ENCODE data around the gene ADORA2B. TPM values are rescaled to one million over a fixed set of nuclear protein-coding genes. Genes with fewer than 3 reads are reported as not detected.
A peak's percentile ranks its signal among the peaks of the same experiment; 100 is the strongest.
"Not testable (repeated sequence)": the region's sequence is repeated elsewhere in the genome, so short reads cannot be mapped to it uniquely, and the experiment has no call there.

The ADORA2B gene
- total RNA-seq, 2 experiments from 2014 or later, result 7.0 to 7.1 TPM

DNA sequence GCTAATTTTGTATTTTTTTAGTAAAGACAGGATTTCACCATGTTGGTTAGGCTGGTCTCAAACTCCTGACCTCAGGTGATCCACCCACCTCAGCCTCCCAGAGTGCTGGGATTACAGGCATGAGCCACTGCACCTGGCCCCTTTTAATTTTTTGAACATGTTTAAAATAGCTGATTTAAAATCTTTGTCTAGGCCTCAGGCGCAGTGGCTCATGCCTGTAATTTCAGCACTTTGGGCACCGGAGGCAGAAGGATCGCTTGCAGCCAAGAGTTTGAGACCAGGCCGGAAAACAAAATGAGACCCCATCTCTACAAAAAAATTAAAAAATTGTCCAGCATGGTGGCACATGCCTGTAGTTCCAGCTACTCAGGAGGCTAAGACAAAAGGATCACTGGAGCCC is 8.4 kb upstream of the ADORA2B start:
- H3K4me3 Mint-ChIP-seq, H3K27ac Mint-ChIP-seq, H3K9me3 Mint-ChIP-seq, H3K27me3 Mint-ChIP-seq, H3K4me1 Mint-ChIP-seq, DNase-seq, H3K36me3 Mint-ChIP-seq: not testable (repeated sequence)

- peaks cover 27% of the 10 kb centered on the region for H3K27me3 Mint-ChIP-seq
- H3K27ac Mint-ChIP-seq, result no peak overlapping the region
- DNase-seq, result no peak
- no peaks in the 10 kb centered on the region for H3K36me3 Mint-ChIP-seq
- H3K4me1 Mint-ChIP-seq, result peaks cover 13% of the 10 kb centered on the region
- H3K4me3 Mint-ChIP-seq, result no peak overlapping the region
- H3K9me3 Mint-ChIP-seq, result no peaks in the 10 kb centered on the region
Observed at GRCh38 chr17:15941781-15942180, 3.1 kb upstream of the ADORA2B start.

DNA sequence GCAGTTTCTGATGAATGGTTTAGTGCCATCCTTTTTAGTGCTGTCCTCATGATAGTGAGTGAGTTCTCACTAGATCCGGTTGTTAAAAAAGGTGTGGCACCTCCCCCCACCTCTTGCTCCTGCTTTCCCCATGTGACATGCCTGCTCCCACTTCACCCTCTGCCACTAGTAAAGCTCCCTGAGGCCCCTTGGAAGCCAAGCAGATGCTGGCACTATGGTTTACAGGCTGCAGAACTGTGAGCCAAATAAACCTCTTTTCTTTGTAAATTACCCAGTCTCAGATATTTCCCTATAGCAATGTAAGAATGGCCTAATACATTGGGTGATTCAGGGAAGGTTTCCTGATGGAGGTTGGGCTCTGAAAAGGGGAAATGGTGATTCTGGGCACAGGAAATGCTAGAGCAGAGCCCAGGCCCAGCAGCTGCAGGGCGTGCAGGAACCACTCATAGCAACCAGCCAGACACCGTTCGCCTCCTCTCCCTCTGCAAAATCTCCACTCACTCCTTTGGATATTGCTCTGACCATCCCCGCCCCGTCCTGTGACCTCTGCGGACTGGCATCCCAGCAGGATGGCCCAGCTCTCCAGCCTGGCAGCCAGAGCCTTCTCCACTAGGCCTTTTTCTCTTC is 2.6 kb upstream of the ADORA2B start:
- DNase-seq, result no peak
- H3K27me3 Mint-ChIP-seq, result peaks cover 27% of the 10 kb centered on the region
- H3K36me3 Mint-ChIP-seq, result no peaks in the 10 kb centered on the region
- peaks cover 17% of the 10 kb centered on the region for H3K4me1 Mint-ChIP-seq
- H3K4me3 Mint-ChIP-seq, result no peak overlapping the region
- no peaks in the 10 kb centered on the region for H3K9me3 Mint-ChIP-seq
- no peak overlapping the region for H3K27ac Mint-ChIP-seq

GRCh38 chr17:15943971-15944758 is 765 bp upstream of the ADORA2B start:
- Mint-ChIP-seq H3K4me3 (peak overlapping the region; percentile 76), H3K27me3 (peaks cover 27% of the 10 kb centered on the region), H3K36me3 (no peaks in the 10 kb centered on the region), H3K27ac (peak overlapping the region; percentile 10), H3K9me3 (no peaks in the 10 kb centered on the region), H3K4me1 (peaks cover 20% of the 10 kb centered on the region)
- DNase-seq, result no peak

- Mint-ChIP-seq H3K4me1 (peaks cover 20% of the 10 kb centered on the region), H3K27me3 (peaks cover 27% of the 10 kb centered on the region), H3K27ac (peak overlapping the region; percentile 4), H3K4me3 (peak overlapping the region; percentile 77), H3K36me3 (no peaks in the 10 kb centered on the region), H3K9me3 (no peaks in the 10 kb centered on the region)
- DNase-seq, result peak; percentile 44
Observed at GRCh38 chr17:15945527-15946191, 729 bp downstream of the ADORA2B start.

DNA sequence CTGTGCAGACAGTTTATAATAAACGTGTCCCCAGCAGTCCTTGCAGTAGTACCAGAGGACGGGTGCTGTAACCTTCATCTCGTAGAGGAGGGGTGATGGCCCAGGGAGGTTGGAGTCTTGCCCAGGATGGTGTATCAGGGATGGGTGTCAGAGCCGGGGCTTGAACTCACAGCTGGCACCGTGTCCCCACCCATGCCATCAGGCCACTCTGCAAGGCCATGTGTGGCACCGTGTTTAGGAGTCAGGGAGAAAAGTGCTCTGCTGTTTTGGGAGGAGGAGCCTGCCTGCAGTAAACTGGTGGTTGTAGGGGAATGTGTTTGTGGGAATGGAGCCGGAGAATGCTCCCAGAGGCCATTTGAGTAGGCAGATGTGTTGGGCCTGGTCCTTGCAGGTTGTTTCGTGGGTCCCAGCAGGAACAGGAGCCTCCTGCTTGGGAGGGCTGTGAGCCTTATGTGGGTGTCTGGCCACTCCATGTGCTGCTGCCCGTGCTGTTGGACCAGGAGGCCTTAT is 1.7 kb downstream of the ADORA2B start:
- peaks cover 20% of the 10 kb centered on the region for H3K4me1 Mint-ChIP-seq
- peaks cover 27% of the 10 kb centered on the region for H3K27me3 Mint-ChIP-seq
- H3K9me3 Mint-ChIP-seq, result no peaks in the 10 kb centered on the region
- H3K27ac Mint-ChIP-seq, result no peak overlapping the region
- no peaks in the 10 kb centered on the region for H3K36me3 Mint-ChIP-seq
- no peak for DNase-seq
- peak overlapping the region; percentile 77 for H3K4me3 Mint-ChIP-seq

- Mint-ChIP-seq H3K9me3 (no peaks in the 10 kb centered on the region), H3K4me1 (peaks cover 20% of the 10 kb centered on the region), H3K4me3 (no peak overlapping the region), H3K36me3 (no peaks in the 10 kb centered on the region), H3K27me3 (peaks cover 27% of the 10 kb centered on the region), H3K27ac (no peak overlapping the region)
- no peak for DNase-seq
Observed at GRCh38 chr17:15947271-15947670, 2.3 kb downstream of the ADORA2B start.

DNA sequence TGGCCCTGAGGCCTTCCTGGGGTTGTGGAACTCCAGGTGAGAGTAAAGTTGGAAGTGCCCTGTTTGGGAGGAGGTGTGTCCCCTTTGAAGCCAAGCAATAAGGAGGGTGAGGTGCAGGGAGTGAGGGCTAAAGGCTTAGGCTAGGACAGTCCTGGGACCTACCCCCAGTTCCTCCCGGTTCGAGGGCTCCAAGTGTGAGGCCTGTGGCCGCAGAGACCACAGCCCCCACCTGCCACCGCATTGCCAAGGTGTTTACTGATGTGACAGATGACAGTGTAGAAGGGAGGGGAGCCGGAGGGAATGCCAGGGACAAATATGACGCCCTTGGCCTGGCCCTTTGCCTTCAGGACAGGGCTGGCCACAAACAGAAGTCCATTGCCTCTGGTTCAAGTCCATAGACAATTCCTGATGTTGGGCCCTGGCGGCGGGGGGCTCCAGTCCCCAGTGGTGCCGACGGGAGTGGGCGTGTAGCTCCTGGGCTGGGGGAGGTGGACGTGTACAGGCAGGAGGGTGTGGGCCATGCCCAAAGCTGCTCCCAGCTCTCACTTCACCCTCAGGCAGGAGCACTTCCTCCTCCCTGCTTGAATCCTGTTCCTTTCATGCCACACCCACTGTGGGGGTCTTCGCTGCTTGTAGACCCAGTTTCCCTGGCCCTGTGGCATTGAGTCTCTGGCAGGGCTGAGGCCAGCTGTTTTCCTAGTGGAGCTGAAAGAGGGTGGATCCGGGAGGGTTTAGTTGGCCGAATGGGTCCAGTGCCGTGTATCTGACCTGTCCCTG is 3.2 kb downstream of the ADORA2B start:
- no peaks in the 10 kb centered on the region for H3K9me3 Mint-ChIP-seq
- H3K36me3 Mint-ChIP-seq, result no peaks in the 10 kb centered on the region
- H3K27ac Mint-ChIP-seq, result no peak overlapping the region
- no peak overlapping the region for H3K4me3 Mint-ChIP-seq
- H3K4me1 Mint-ChIP-seq, result peaks cover 20% of the 10 kb centered on the region
- DNase-seq, result no peak
- peaks cover 20% of the 10 kb centered on the region for H3K27me3 Mint-ChIP-seq

DNA sequence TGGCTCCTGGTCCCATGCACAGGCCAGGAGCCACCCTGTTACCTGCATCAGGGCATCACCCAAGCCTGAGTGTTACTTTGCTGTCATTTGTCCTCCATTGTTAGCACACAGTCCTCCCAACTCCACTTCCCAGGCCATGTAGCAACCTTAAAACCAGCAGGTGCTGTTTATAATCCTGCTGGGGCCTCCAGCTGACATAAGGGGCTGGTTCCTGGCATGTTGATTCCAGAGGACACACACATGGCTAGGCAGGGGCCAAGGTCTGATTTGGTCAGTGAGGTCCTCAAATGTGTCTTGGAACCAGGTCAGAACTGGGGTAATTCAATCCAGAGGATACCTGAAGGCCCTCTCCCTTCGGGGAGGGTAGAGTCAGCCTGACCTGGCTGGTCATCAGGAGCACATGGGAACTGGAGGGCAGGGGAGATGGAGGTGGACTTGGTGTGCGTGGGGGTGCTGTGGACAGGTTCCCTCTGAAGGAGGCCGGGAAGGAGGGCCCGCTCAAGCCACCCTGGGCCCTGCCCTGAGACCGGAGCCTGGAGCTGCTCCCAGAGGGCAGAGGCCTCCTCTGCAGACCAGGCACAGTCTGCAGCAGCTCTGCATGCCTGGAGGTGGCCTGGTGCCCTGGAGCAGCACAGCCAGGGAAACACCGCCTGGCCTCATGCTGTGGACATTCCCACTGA is 6.6 kb downstream of the ADORA2B start:
- H3K27ac Mint-ChIP-seq, result no peak overlapping the region
- no peaks in the 10 kb centered on the region for H3K36me3 Mint-ChIP-seq
- peaks cover 3% of the 10 kb centered on the region for H3K27me3 Mint-ChIP-seq
- peaks cover 13% of the 10 kb centered on the region for H3K4me1 Mint-ChIP-seq
- no peak overlapping the region for H3K4me3 Mint-ChIP-seq
- H3K9me3 Mint-ChIP-seq, result no peaks in the 10 kb centered on the region
- DNase-seq, result no peak

DNA sequence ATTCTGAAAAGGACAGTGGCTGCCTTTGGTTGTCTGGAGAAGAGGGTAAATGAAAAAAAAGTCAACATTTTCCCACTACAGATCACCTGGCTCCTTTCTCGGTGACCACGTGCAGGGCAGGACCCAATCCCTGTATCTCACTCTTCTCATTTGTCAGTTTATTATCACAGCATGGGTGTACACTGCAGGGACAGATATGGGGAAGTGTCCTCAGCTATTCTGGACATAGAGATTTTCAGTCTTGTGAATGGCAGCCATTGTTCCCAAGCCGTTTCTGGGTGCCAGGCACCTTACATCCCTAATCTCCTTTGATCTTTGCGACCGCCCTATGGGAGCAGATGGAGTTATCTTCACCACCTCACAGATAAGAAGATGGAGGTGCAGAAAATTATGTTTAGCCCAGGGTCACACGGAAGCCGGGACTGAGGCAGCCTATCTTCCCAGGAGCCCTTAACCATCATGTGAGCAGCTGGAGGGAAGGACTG is 7.2 kb downstream of the ADORA2B start:
- Mint-ChIP-seq H3K36me3 (no peaks in the 10 kb centered on the region), H3K4me3 (no peak overlapping the region), H3K27ac (no peak overlapping the region), H3K27me3 (no peaks in the 10 kb centered on the region), H3K4me1 (peaks cover 14% of the 10 kb centered on the region), H3K9me3 (no peaks in the 10 kb centered on the region)
- no peak for DNase-seq

DNA sequence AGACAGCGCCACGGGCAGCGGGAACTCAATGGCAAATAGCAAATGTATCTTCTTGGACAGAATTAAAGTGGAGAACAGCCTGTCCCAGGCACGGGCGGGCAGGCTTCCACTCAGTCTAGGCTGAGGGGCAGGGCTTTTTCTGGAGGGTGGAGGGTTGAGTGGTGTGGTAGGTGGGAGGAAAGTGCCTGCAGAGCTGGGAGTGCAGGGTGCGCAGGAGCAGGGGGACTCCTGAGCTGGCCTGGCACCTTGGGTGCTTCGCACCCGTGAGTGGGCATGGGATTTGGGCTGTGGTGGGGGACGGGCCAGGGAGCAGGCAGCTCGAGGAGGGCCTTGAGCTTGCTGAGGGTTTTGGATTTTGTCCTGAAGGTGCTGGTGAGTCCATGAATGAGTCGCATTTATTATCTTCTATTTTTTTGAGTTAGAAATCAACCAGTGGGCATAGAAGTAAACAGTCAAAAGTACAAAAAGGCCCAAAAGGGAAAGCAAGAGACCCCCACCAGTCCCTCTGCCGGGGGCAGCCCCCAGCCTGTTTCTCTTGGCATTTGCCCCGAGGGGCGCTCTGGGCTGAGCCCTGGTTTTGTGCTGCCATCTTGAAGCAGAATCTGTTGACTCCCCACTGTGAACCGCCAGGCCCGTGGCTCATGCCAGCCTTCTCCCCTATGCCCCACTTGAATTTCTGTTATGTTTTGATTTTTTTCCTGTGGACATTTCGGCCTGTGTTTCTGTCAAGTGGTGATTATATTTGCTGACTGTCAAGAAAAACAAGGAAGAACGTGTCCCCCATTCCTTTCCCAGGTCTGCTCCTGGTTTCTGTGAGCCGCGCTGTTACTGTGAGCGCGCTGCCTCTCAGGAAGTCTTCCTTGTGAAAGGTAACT is 8.2 kb downstream of the ADORA2B start:
- no peaks in the 10 kb centered on the region for H3K27me3 Mint-ChIP-seq
- peaks cover 5% of the 10 kb centered on the region for H3K36me3 Mint-ChIP-seq
- peaks cover 18% of the 10 kb centered on the region for H3K4me1 Mint-ChIP-seq
- H3K9me3 Mint-ChIP-seq, result no peaks in the 10 kb centered on the region
- DNase-seq, result no peak
- no peak overlapping the region for H3K4me3 Mint-ChIP-seq
- H3K27ac Mint-ChIP-seq, result no peak overlapping the region

DNA sequence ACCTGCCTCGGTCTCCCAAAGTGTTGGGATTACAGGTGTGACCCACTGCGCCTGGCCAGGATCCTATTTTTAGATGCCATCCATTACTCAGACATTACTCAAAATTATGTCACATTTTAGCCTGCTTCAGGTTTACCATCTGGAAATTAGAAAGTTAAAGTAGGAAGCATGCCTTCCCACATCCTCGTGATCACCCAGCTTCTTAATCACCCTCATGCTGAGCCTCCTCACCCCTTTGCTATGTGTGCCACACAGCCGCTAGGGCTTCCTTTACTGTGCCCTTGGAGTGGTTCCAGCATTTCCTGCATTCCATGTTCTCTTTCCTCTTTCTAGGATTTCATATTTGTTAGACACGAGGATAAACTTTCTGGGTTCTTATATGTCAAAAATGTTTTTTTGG is 9.3 kb downstream of the ADORA2B start:
- Mint-ChIP-seq H3K4me1 (peaks cover 27% of the 10 kb centered on the region), H3K4me3 (no peak overlapping the region), H3K27me3 (no peaks in the 10 kb centered on the region), H3K27ac (no peak overlapping the region), H3K9me3 (no peaks in the 10 kb centered on the region), H3K36me3 (peaks cover 7% of the 10 kb centered on the region)
- no peak for DNase-seq

DNA sequence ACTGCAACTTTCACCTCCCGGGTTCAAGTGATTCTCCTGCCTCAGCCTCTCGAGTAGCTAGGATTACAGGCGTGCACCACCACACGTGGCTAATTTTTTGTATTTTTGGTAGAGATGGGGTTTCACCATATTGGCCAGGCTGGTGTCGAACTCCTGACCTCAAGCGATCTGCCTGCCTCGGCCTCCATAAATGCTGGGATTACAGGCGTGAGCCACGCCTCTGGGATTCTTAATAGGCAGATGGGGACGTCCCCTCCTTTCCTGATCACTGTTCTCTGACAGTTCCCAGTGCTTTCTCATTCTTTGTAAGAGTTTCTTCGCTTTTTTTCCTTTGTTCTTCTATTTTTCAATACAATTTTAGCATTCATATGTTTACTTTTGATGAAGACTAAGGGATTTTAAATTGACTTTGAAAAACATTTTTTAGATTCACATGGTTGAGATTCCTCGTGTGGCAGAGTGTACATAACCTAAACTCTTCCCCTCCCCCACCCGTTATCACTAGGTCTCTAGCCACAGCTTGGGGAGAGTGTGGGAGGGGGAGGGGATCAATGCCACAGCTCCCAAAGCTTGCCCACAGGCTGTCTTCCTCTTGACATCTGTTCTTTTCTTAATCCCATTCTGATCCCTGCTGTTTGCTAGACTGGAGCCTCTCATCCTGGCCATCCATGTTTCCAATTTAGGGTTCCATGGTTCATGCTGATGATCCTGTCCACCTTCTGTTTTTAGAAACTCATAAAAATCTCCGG is 11.0 kb downstream of the ADORA2B start:
- Mint-ChIP-seq H3K9me3 (no peaks in the 10 kb centered on the region), H3K27me3 (no peaks in the 10 kb centered on the region), H3K4me1 (peaks cover 34% of the 10 kb centered on the region), H3K36me3 (peaks cover 7% of the 10 kb centered on the region), H3K27ac (no peak overlapping the region), H3K4me3 (no peak overlapping the region)
- no peak for DNase-seq

All from activated naive CD8-positive, alpha-beta T cell treated with anti-CD3 and anti-CD28 coated beads for 36 hours (primary cell).